Posterior cingulate gyrus (tissue), 11 donors: Measurements from ENCODE around the gene MEF2D.

Experiments used
- DNase-seq, 10 donors: peaks; one replicate each; pipeline versions ENCODE4 v3.0.0 to v3.0.0-alpha.2; 2020 to 2021; ENCODE audit warnings: mixed read lengths in 3 of 10
- intact Hi-C: fragments of 100-400 bp; cut with DNase I; formaldehyde crosslinking; loops from one replicate; pipeline ENCODE4 v1.15.1; 2023

MEF2D gene

DNA sequence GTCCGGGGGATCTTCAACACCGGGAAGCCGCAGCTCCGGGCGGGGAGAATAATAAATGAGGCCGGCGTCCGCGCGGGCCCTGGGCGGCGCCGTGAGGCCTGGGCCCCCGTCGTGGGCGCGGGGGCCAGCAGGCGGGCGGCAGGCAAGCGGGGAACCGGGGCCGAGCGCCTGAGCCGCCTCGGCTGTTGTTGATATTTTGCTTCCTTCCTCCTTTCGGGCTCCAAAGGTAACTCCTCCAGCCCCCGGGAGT, at the start of gene MEF2D:
Gene MEF2D (minus strand): TSS at position 233 of the 250 bp plus-strand sequence. CDS start 17,483 bp downstream, outside the sequence.
- intact Hi-C loops = loop anchor here (2.0 kb wide), 1 partner anchor 44 kb away; no protein-coding TSS in a partner anchor
- no peak for DNase-seq

DNA sequence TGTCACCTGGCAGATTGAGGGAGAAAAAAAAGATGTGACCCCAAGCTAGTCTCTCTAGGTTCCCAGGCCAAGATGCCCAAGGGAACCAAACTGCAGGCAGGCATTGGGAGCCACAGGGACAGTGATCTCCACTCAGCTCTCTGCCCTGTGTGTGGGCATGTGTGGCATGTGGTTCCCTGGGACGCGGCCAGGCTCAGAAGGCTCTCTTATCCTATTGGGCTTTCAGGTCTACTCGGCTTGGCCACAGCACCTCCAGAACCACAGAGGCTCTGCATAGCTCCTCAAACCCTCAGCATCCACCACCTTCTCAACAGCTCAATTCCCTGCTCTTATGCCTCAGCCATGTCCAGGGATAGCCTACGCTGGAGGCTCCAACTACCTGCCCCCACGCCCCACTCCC, 49.8 kb upstream of the MEF2D start:
- peak in 1 of 10 donors; percentile 47 for DNase-seq
- intact Hi-C loops = no loop called here

DNA sequence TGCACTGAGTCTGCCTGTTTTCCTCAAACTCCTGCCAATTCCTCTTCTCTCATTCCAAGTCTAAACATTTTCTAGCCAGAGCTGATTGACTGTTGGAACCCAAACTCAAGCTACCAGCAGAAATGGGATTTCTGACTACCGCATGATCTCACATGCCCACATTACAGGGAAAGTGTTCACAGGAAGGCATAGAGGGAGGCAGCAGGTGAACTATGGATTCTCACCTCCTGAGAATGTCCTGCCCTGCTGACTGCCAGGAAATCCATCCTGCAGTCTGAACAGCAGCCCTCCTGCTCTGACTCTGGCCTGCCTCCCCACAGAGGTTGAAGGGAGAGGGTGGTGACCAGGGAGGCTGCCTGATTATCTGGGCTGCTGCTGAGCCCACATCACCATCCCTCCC, 49.3 kb upstream of the MEF2D start:
- intact Hi-C loops = no loop called here
- peak in 1 of 10 donors; percentile 49 for DNase-seq

DNA sequence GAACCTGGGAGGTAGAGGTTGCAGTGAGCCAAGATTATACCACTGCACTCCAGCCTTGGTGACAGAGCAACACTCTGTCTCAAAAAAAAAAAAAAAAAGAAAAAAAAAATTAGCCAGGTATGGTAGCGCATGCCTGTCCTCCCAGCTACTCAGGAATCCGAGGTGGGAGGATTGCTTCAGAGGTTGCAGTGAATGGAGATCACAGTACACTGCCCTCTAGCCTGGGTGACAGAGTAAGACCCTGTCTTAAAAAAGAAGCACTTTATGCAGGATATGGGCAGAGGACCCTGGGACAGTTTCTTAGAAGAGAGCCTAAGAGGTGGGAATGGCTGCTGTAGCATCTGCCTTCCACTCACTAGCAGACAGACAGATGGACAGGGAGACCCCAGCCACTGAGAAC, 48.8 kb upstream of the MEF2D start:
- peak in 1 of 10 donors; percentile 26 for DNase-seq
- intact Hi-C loops = no loop called here

DNA sequence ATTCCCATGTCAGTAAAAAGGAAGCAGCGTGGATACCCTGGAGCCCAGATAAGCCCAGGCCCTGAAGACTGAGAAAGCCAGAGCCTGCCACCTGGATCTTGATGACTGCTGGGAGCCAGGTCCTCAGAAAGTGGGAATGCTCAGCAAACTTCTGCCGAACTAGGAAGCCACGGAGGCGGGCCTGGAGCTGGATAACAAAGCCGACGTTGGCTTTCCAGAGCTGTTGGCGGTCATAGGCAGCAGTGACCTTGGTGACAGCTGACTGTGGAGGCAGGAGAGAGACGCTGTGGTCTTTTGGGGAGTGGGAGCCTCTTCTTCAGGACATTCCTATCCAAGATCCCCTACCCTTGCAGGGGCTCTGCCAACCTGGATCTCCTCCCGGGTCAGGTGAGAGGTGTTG, 47.4 kb upstream of the MEF2D start:
- no peak for DNase-seq
- intact Hi-C loops = no loop called here

DNA sequence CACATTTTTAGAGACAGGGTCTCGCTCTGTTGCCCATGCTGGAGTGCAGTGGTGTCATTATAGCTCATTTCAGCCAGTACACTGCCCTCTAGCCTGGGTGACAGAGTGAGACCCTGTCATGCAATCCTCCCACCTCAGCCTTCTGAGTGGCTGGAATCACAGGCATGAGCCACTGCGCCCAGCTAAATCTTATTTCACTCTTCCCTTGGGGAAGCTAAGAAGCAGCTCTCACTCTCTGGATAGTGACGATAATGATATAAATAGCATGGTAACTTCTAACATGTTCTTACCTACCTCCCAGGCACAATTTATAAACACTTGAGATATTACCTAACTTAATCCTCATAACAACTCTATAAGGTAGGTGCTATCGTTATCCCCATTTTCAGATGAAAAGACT, 46.9 kb upstream of the MEF2D start:
- intact Hi-C loops = no loop called here
- DNase-seq = no peak

GRCh38 chr1:156546267-156546666, 45.7 kb upstream of the MEF2D start:
- intact Hi-C loops = no loop called here
- peak in 1 of 10 donors; percentile 17 for DNase-seq

DNA sequence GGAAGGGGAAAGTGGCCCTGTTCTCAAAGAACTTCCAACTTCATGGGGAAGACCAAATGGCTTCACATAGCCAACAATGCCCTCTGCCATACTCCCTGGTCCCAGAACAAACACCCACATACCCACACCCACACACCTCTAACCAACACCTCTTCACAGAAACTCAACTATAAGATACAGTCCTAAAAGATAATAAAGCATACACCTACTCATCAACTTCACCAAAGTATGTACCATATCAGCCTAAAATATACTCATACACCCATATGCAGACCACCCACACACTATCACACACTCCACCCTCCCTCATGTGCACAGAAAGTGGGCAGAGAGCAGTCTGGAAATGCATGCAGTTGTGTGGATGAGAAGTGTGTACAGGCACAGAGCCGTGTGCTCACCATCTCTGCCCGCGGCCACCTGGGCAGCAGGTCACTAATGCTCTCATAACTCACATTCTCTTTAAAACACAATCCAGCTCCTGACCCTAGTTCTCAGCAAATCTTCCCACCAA, 44.1 kb upstream of the MEF2D start:
- peak in 3 of 10 donors; percentile 14 to 86 (median 23) for DNase-seq
- intact Hi-C loops = no loop called here

DNA sequence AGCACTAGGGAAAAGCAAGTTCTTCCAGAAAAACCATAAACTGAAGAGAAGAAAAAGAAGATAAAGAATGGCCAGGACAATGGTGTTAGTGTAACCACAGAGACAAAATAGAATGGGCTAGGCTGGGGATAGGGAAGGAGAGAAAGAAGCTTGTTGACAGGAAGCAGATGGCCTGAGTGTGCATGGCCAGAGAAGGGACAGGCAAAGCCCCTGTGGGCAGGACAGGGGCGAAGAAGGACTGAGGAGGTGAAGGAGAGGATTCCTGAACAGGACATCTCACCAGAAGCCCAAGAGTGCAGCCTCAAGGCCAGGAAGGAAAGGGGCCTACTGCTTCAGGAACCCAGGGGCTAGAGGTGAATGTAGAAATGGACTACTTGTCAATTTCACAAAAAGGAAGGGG, 42.5 kb upstream of the MEF2D start:
- peak in 1 of 10 donors; percentile 34 for DNase-seq
- intact Hi-C loops = no loop called here

GRCh38 chr1:156540955-156541354, 40.4 kb upstream of the MEF2D start:
- intact Hi-C loops = no loop called here
- DNase-seq = no peak

DNA sequence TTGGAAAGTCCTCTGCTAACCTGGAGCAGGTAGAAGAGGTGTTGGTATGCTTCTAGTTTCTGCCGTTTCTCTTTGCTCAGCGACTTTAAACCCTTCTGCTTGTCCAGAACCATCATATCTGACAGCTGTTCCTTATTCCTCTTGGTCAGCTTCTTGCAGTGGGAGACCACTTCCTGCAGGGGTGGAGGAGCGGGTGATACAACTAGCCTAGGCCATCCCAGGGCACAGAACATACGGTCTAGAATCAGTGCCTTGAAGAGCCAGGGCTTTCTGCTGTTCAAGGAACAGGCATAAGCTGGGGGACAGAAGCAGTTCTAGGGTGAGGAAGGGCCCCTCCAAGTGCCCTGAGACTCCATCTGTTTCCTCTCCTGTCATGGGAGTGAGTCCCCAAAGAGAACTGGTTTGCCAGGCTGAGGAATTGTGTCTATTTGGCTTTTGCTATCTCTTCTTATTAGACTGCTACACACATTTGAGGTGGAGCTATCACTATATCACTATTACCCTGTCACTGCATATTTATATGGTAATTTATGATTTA, 39.3 kb upstream of the MEF2D start:
- intact Hi-C loops = no loop called here
- peak in 1 of 10 donors; percentile 19 for DNase-seq

DNA sequence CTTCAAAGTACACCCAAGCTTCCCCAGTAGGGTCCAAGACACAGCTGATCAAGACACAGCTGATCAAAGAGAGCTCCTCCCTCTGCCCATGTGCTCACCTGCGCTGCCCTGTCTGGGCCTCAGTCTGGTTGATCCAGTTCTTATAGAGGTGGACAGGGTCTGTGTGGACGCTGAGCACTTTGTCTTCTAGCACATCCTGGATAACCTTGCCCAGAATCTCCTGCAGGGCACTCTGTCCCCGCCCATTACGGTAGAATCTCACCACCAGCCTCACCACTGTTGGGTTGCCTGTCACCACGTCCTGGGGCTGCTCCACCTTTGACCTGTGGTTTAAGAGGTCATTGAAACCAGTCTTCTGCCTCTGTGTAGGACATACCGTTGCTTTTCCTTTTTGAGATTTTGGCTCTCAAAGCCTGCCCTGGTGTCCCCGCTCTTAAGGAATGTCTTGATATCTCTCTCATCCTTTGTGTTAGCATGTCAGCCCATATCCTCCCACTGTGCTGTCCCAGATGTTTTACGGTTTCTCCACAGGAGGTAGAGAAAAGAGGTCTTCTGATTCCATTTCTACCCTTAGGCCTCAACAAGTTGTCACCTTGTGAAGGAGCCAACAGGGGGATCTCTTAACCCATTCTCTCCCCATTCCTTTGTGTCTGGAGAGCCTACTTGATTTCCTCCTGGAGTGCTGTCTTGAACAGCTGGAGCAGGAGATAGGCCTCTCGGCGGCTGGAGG, 38.3 kb upstream of the MEF2D start:
- DNase-seq = peak in 1 of 10 donors; percentile 15
- intact Hi-C loops = no loop called here

DNA sequence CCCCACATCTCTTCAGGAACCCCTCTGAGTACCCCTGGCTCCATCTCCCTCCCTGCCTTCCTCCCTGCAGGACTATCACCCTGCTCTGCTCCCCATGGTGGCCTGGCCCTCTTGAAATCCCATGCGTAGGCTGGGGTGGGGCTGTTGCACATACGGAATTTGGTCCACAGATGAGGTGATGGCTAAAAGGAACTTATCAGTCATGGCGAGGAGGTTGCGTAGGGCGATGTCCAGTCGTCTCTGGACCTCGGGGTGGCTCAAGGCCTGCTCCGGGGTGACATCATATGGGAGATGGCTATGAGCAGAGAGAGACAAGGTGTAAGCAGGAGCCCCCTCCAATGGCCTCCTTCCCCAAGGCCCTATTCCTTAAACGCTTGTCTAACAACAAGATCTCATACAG, 36.5 kb upstream of the MEF2D start:
- intact Hi-C loops = no loop called here
- DNase-seq = peak in 1 of 10 donors; percentile 49

DNA sequence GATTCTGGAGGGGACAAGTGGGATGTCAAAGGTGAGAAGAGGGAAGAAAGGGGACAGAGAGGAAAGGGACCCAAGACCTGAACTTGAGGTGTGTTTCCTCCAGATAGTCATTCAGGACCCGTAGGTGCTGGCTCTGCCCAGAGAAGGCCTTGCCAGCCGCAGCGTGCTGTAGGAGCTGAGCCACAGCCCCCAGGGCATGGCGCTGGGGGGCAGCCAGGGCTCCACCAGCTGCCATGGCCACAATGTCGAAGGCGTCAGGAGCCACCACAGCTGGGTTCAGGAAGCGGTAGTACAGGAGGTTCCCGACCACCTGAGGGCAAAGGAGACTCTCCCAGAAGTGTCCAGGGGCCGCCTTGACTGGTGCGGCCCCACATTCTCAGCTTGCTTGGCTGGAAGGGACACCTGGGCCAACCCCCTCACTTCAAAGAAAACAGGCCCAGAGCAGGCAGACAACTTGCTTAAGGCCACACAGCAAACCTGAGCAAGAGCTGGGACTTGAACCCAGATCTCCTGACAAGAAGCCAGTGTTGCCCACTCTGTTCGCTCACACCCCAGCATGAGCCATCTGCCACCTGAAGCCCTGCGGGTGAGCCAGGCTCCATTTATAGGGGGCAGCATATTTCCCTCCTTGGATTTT, 34.0 kb upstream of the MEF2D start:
- peak in 1 of 10 donors; percentile 55 for DNase-seq
- intact Hi-C loops = no loop called here

GRCh38 chr1:156533568-156534220, 33.1 kb upstream of the MEF2D start:
- intact Hi-C loops = no loop called here
- peak in 1 of 10 donors; percentile 72 for DNase-seq

GRCh38 chr1:156532374-156532773, 31.8 kb upstream of the MEF2D start:
- intact Hi-C loops = no loop called here
- peak in 1 of 10 donors; percentile 12 for DNase-seq

DNA sequence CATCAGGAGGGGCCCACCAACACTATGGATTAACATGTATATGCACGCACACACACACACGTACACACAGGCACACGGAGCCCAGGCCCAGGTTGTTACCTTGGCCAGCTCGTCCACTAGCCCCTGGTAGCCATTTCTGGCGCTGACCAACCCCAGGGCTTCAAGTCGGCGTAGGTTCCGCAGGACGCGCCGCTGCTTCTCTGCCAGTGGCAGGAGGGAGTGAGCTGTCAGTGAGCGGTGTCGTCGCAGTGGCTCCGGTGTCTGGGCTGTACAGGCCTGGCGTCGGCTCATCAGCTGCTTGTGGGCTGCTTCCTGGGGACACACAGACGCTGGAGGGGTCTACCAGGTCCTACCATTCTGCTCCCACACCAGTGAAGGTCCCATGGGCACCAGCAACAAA, 29.4 kb upstream of the MEF2D start:
- no peak for DNase-seq
- intact Hi-C loops = no loop called here

GRCh38 chr1:156528875-156529425, 28.4 kb upstream of the MEF2D start:
- no peak for DNase-seq
- intact Hi-C loops = no loop called here

- intact Hi-C loops = no loop called here
- DNase-seq = no peak
These were observed 27.7 kb upstream of the MEF2D start for GRCh38 chr1:156528231-156528630.

DNA sequence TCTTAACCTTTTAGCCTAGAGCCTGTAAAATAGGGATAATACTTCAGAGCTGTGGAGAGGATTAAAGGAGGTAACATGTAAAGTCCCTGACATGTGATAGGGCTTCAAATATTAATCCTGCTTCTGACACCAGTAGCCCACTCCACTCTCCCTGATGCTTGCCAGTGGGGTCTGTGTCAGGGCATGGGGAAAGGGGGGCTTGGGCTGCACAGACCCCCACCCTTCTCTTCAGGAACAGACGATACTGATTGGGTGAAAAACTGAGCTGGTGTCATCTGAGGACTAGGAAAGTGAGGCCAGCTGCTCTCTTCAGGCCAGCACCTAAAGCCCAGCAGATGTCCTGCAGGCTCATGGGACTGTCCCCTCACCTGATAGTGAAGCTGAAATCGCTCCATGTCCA, 27.0 kb upstream of the MEF2D start:
- intact Hi-C loops = no loop called here

GRCh38 chr1:156525856-156526489, 25.4 kb upstream of the MEF2D start:
- no peak for DNase-seq
- intact Hi-C loops = no loop called here

More for the DNA sequence above, 27.0 kb upstream of the MEF2D start:
- no peak for DNase-seq
